B cell (primary cell): ENCODE measurements around the gene PEAK1. TPM values are rescaled to one million over a fixed set of nuclear protein-coding genes. Genes with fewer than 3 reads are reported as not detected.

ENCODE experiments used
- ATAC-seq: fragments of 200-7000 bp; cut with Tn5 transposase; one replicate; pipeline ENCODE4 v1.10.0; 2021; ENCODE audit warnings: low read depth, mild to moderate bottlenecking, moderate number of reproducible peaks, moderate library complexity
- CTCF ChIA-PET: fragments of 350-600 bp; sonication (Branson Sonifier 250); formaldehyde crosslinking; loops from one replicate; lab custom pipeline; 2021; ENCODE audit warnings: antibody characterized with exemption, inconsistent platforms; lab: Charles Lee
- POLR2A ChIA-PET: fragments of 350-600 bp; sonication (Branson Sonifier 250); formaldehyde crosslinking; loops from one replicate; lab custom pipeline; 2021; ENCODE audit warnings: antibody characterized with exemption; lab: Charles Lee
- DNase-seq: peaks from one replicate; pipeline ENCODE4 v3.0.0; 2013
- H2AFZ ChIP-seq: 2 replicates; pipeline ENCODE4 v1.6.1; 2012; ENCODE audit warnings: mild to moderate bottlenecking, low read depth, low read length; ENCODE audit not compliant: insufficient read depth, poor library complexity, severe bottlenecking
- H3K27ac ChIP-seq, 2 donors: 1 replicate in 1 of 2; 2 replicates in 1 of 2; pipeline ENCODE4 v1.5.1; 2012 to 2013; ENCODE audit warnings: low read length in 2 of 2, mild to moderate bottlenecking in 2 of 2, moderate library complexity in 1 of 2
- H3K27me3 ChIP-seq, 4 experiments: fragments of 200-600 bp in 1 of 4; sonication (generic) in 1 of 4; replicated peaks in 1 of 4; 1 replicate in 2 of 4; 2 replicates in 2 of 4; pipeline versions ENCODE4 v1.6.1 to v1.7.0; 2013 to 2016; ENCODE audit warnings: low read length in 3 of 4, mild to moderate bottlenecking in 2 of 4, mixed read lengths in 1 of 4, moderate library complexity in 1 of 4; ENCODE audit not compliant: insufficient read depth in 4 of 4, control insufficient read depth in 3 of 4; ENCODE audit errors: control extremely low read depth in 1 of 4
- H3K36me3 ChIP-seq, 2 experiments: replicated peaks in 1 of 2; 1 replicate in 1 of 2; 2 replicates in 1 of 2; pipeline versions ENCODE4 v1.6.1 to v1.7.1; 2013; ENCODE audit warnings: low read length in 1 of 2; ENCODE audit not compliant: insufficient read depth in 2 of 2, control insufficient read depth in 1 of 2; ENCODE audit errors: control extremely low read depth in 1 of 2, extremely low read depth in 1 of 2
- H3K4me1 ChIP-seq, 2 donors: fragments of 200-600 bp in 1 of 2; sonication (generic) in 1 of 2; 1 replicate in 1 of 2; 2 replicates in 1 of 2; pipeline versions ENCODE4 v1.5.1 to v1.6.1; 2013 to 2017; ENCODE audit warnings: low read length in 2 of 2; ENCODE audit not compliant: control insufficient read depth in 2 of 2, insufficient read depth in 2 of 2
- H3K4me2 ChIP-seq: replicated peaks from 2 replicates; pipeline ENCODE3; 2012; ENCODE audit warnings: mild to moderate bottlenecking, low read depth, low read length; ENCODE audit not compliant: poor library complexity, severe bottlenecking
- H3K4me3 ChIP-seq, 5 experiments: fragments of 200-600 bp in 1 of 5; sonication (generic) in 1 of 5; 1 replicate in 3 of 5; 2 replicates in 2 of 5; pipeline versions ENCODE4 v1.5.1 to v1.7.0; 2011 to 2016; ENCODE audit warnings: low read length in 4 of 5, mild to moderate bottlenecking in 4 of 5, low read depth in 2 of 5, control low read depth in 1 of 5, moderate library complexity in 1 of 5; ENCODE audit not compliant: insufficient read depth in 1 of 5; ENCODE audit errors: control extremely low read depth in 1 of 5, extremely low read depth in 1 of 5
- H3K79me2 ChIP-seq: fragments of 200-600 bp; sonication (generic); one replicate; pipeline ENCODE4 v1.6.0; 2016; ENCODE audit warnings: low read length; ENCODE audit not compliant: control insufficient read depth, insufficient read depth
- H3K9ac ChIP-seq: fragments of 200-600 bp; sonication (generic); 2 replicates; pipeline ENCODE4 v1.6.1; 2017; ENCODE audit warnings: mild to moderate bottlenecking, low read length, moderate library complexity
- H3K9me3 ChIP-seq, 3 donors: one replicate each; pipeline versions ENCODE4 v1.6.1 to v1.7.1; 2013; ENCODE audit warnings: low read length in 2 of 3; ENCODE audit not compliant: control insufficient read depth in 2 of 3, insufficient read depth in 1 of 3; ENCODE audit errors: control extremely low read depth in 1 of 3
- H4K20me1 ChIP-seq: 2 replicates; pipeline ENCODE4 v1.6.0; 2012; ENCODE audit warnings: mild to moderate bottlenecking, low read length; ENCODE audit not compliant: insufficient read depth, control insufficient read depth, poor library complexity, severe bottlenecking
- H3K27ac Mint-ChIP-seq: one replicate; pipeline ENCODE4 v1.8.0; 2021; ENCODE audit warnings: mixed read lengths
- H3K27me3 Mint-ChIP-seq: one replicate; pipeline ENCODE4 v1.8.0; 2021; ENCODE audit warnings: mixed read lengths
- H3K4me1 Mint-ChIP-seq: one replicate; pipeline ENCODE4 v1.8.0; 2021; ENCODE audit warnings: mixed read lengths
- H3K4me3 Mint-ChIP-seq: one replicate; pipeline ENCODE4 v1.8.0; 2021; ENCODE audit warnings: mixed read lengths
- H3K9me3 Mint-ChIP-seq: one replicate; pipeline ENCODE4 v1.8.0; 2022; ENCODE audit warnings: mixed read lengths; ENCODE audit not compliant: insufficient read depth
- EZH2 ChIP-seq: IDR thresholded peaks from 2 replicates; pipeline ENCODE4 v1.6.1; 2012; ENCODE audit warnings: borderline replicate concordance, low read depth, mild to moderate bottlenecking, moderate library complexity, low read length; ENCODE audit not compliant: insufficient read depth, poor library complexity, severe bottlenecking
- WGBS: methylation state at CpG from one replicate; pipeline ENCODE4 v1.1.5; 2013; ENCODE audit warnings: missing lambda C conversion rate; ENCODE audit not compliant: insufficient coverage; 5-methylcytosine and 5-hydroxymethylcytosine counted together
- intact Hi-C: fragments of 100-400 bp; cut with micrococcal nuclease; formaldehyde crosslinking; loops from one replicate; pipeline ENCODE4 v1.10.0; 2022
- polyA plus RNA-seq: library from polyadenylated mRNA; depleted of rRNA; stranded (reverse); fragments of >200 nt; gene quantifications from 2 replicates; pipeline ENCODE4 v1.2.3, GENCODE V29; 2012
- total RNA-seq, 2 donors: library from RNA; stranded (reverse); fragments of 120-200 nt in 1 of 2; gene quantifications; 1 replicate in 1 of 2; 2 replicates in 1 of 2; pipeline versions ENCODE4 v1.2.3 to v1.2.4, GENCODE V29; 2013 to 2022
- TF ChIP-seq, protein P1 (sequence below): fragments of 200-600 bp; IDR thresholded peaks from one replicate; pipeline ENCODE4 v1.8.0; 2022; ENCODE audit warnings: antibody characterized with exemption, mild to moderate bottlenecking

PEAK1 gene
- total and polyA plus RNA-seq, 2 donors (not counting 1 experiment from before 2014, with no cell fraction given): 13.4 to 38.0 TPM

DNA sequence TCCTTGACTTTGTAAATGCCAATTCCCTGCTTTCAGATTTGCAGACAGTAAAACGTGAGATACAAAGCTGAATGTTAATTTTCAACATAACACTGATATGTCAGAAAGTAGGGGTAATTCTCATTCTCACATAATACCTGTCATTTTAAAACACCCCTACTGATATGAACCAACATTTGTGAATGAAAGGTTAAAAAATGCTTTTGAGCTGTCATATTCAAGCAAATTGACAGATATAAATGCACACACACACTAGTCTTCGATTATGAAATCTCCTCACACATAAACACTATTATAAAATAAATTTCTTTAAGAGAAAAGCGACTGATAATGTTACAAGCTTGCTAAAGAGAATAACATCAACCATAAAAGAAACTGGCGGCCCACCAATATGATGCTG lies 128.8 kb downstream of the PEAK1 start:
- peaks cover 3% of the 10 kb centered on the region for H3K79me2 ChIP-seq

DNA sequence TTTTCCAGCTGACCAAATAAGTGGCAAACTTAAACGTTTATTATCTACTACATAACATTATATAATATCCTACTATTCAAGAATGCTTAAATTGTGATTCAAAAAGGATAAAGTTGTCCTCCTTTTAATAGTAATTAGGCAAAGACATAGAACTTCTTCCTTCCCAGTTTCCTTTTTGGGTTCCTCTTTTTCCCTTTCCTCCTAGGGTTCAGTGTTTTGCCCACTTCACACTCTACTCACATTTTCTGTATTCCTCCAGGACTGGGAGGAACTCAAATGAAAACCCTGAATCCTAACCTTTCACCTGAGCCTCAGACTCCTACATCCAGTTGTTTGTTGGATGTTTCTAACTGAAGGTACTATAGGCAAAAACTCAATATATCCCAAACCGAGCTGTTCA lies 132.5 kb downstream of the PEAK1 start:
- Histone ChIP-seq H2AFZ (no peak overlapping the region), H3K4me3 (no peak overlapping the region), H3K4me1 (no peaks in the 10 kb centered on the region), H4K20me1 (no peaks in the 10 kb centered on the region), H3K27me3 (no peaks in the 10 kb centered on the region), H3K4me2 (no peak overlapping the region), H3K9ac (no peak overlapping the region), H3K27ac (no peak overlapping the region), H3K9me3 (no peaks in the 10 kb centered on the region), H3K36me3 (peaks cover 0 to 4% of the 10 kb centered on the region in 2 experiments), H3K79me2 (no peaks in the 10 kb centered on the region)
- POLR2A ChIA-PET: no interaction called here
- no peaks in the 10 kb centered on the region for H3K9me3 Mint-ChIP-seq
- DNase-seq (no peak), ATAC-seq (no peak)
- intact Hi-C loops: no loop called here
- CTCF ChIA-PET: interaction anchor here (1.2 kb wide), 1 partner anchor 9 kb away, joined by 7 read pairs; no protein-coding TSS in a partner anchor
- TF ChIP-seq, protein P1, sequence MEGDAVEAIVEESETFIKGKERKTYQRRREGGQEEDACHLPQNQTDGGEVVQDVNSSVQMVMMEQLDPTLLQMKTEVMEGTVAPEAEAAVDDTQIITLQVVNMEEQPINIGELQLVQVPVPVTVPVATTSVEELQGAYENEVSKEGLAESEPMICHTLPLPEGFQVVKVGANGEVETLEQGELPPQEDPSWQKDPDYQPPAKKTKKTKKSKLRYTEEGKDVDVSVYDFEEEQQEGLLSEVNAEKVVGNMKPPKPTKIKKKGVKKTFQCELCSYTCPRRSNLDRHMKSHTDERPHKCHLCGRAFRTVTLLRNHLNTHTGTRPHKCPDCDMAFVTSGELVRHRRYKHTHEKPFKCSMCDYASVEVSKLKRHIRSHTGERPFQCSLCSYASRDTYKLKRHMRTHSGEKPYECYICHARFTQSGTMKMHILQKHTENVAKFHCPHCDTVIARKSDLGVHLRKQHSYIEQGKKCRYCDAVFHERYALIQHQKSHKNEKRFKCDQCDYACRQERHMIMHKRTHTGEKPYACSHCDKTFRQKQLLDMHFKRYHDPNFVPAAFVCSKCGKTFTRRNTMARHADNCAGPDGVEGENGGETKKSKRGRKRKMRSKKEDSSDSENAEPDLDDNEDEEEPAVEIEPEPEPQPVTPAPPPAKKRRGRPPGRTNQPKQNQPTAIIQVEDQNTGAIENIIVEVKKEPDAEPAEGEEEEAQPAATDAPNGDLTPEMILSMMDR: no peak
- no peak for TF ChIP-seq EZH2
- H3K4me1 Mint-ChIP-seq: peaks cover 5% of the 10 kb centered on the region
- H3K4me3 Mint-ChIP-seq: no peak overlapping the region
- H3K27ac Mint-ChIP-seq: no peak overlapping the region
- no peaks in the 10 kb centered on the region for H3K27me3 Mint-ChIP-seq
- 100% methylated on average over 1 of the region's 2 CpGs for WGBS

More for the DNA sequence above, 128.8 kb downstream of the PEAK1 start:
- Histone ChIP-seq H3K9ac (no peak overlapping the region), H3K36me3 (no peaks in the 10 kb centered on the region), H3K9me3 (no peaks in the 10 kb centered on the region), H3K4me1 (no peaks in the 10 kb centered on the region), H3K27me3 (no peaks in the 10 kb centered on the region), H3K4me2 (no peak overlapping the region), H2AFZ (no peak overlapping the region), H3K27ac (no peak overlapping the region), H3K4me3 (no peak overlapping the region), H4K20me1 (no peaks in the 10 kb centered on the region)
- ChIA-PET CTCF (no interaction called here), POLR2A (no interaction called here)
- Mint-ChIP-seq H3K4me1 (peaks cover 5% of the 10 kb centered on the region), H3K27me3 (no peaks in the 10 kb centered on the region), H3K9me3 (no peaks in the 10 kb centered on the region), H3K27ac (no peak overlapping the region), H3K4me3 (no peak overlapping the region)
- TF ChIP-seq EZH2: no peak
- TF ChIP-seq, protein P1: no peak
- 100% methylated on average over 1 of the region's 4 CpGs for WGBS
- ATAC-seq (no peak), DNase-seq (no peak)
- intact Hi-C loops: no loop called here
